Skeletal muscle cell (primary cell): ENCODE results near the gene UBA6.
"Not testable (repeated sequence)": the region's sequence is repeated elsewhere in the genome, so short reads cannot be mapped to it uniquely, and the experiment has no call there.

Source experiments
- DNase-seq: peaks from one replicate; pipeline ENCODE4 v3.0.0-alpha.2; 2010; ENCODE audit warnings: low read depth
- H3K4me3 ChIP-seq: 2 replicates; pipeline ENCODE4 v1.5.1; 2011; ENCODE audit warnings: low read depth, mild to moderate bottlenecking, control low read depth, low read length, moderate library complexity

The UBA6 gene

DNA sequence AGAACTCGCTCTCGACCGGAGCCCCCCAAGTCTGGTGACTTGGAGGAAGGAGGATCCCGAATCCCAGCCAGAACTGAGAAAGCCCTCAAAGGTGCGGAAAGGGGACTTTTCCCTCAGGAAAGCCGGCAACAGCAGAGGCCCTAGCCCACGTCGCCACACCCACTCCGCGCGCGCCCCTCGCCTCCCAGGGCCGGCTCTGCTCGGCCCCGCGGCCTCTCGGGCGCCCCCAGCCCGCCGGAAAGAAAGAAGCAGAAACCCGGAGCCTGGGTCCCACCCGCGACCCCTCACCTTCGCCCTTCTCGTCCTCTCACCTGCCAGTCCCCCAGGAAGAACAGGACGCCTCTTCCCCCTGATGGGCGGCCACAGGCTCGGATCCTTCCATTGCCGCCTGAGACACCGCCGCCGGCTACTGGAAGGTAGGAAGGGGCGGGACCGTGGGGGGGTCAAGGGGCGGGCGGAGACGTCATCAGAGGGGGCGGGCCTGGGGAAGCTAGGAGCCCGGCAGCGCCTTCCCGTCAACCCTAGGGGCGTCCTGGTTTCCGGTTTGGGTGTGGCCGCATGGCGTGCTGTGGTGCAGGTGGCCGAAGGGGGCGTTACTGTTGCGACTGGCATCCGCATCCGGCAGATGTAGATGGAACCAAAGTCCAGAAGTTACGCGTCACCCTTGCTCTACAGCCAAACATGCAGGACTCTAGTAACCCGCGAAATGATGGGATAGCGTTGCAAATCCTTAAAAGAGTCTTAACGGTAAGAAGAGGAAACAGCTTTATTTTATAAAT lies at the start of gene UBA6:
Gene UBA6 (minus strand): TSS at position 418 of the 779 bp plus-strand sequence. CDS start 36 bp downstream, at position 382.
- DNase-seq, result peak; percentile 86
- peak within 1 kb of the TSS; percentile 92 for H3K4me3 ChIP-seq

- no peak overlapping the region for H3K4me3 ChIP-seq
- DNase-seq, result no peak
Observed at GRCh38 chr4:67750691-67751090, 49.7 kb upstream of the UBA6 start.

- DNase-seq, result no peak
- H3K4me3 ChIP-seq, result no peak overlapping the region
Observed at GRCh38 chr4:67749286-67749685, 48.3 kb upstream of the UBA6 start.

DNA sequence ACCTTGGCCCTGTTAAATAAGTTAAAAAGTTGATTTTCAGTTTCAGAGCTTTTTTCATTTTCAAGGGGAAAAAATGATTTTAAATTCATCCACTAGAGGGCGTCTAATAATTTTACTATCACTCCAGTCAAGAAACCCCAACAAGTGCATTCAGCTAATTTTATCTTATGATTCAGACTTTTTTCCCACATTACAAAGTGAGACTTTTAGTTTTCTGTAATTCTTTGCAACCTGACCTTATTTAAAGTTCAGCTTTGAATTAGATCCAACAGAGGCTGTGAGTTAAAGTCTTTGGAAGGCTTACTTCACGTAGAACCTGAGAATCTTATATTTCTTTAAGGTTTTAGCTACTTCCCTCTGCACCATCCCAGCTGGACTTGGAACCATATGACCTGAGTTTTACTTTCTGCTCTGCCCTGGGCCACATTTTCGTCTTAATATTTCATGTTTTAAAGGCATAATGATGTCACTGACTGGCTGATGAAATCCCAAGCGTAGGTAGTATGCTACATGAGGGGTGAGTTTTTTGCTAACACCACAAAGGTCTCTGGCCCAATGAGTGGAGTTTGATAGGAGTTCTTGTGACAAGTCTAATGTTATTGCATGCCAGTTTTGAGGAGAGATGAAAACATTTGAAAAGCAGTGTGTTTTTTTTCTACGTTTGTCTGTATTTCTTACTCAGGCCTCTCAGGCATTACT lies 46.0 kb upstream of the UBA6 start:
- no peak overlapping the region for H3K4me3 ChIP-seq
- DNase-seq, result no peak

GRCh38 chr4:67744561-67745283 lies 43.8 kb upstream of the UBA6 start:
- no peak for DNase-seq
- H3K4me3 ChIP-seq, result no peak overlapping the region

- H3K4me3 ChIP-seq, result no peak overlapping the region
- DNase-seq, result no peak
Observed at GRCh38 chr4:67743194-67743593, 42.2 kb upstream of the UBA6 start.

- no peak for DNase-seq
- H3K4me3 ChIP-seq, result no peak overlapping the region
Observed at GRCh38 chr4:67736262-67736661, 35.3 kb upstream of the UBA6 start.

GRCh38 chr4:67735325-67735724 lies 34.4 kb upstream of the UBA6 start:
- no peak for DNase-seq
- no peak overlapping the region for H3K4me3 ChIP-seq

DNA sequence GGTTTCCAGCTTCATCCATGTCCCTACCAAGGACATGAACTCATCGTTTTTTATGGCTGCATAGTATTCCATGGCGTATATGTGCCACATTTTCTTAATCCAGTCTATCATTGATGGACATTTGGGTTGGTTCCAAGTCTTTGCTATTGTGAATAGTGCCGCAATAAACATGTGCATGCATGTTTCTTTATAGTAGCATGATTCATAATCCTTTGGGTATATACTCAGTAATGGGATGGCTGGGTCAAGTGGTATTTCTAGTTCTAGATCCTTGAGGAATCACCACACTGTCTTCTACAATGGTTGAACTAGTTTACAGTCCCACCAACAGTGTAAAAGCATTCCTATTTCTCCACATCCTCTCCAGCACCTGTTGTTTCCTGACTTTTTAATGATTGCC lies 29.6 kb upstream of the UBA6 start:
- not testable (repeated sequence) for H3K4me3 ChIP-seq, DNase-seq

GRCh38 chr4:67727124-67727850 lies 26.3 kb upstream of the UBA6 start:
- no peak overlapping the region for H3K4me3 ChIP-seq
- DNase-seq, result peak; percentile 79

DNA sequence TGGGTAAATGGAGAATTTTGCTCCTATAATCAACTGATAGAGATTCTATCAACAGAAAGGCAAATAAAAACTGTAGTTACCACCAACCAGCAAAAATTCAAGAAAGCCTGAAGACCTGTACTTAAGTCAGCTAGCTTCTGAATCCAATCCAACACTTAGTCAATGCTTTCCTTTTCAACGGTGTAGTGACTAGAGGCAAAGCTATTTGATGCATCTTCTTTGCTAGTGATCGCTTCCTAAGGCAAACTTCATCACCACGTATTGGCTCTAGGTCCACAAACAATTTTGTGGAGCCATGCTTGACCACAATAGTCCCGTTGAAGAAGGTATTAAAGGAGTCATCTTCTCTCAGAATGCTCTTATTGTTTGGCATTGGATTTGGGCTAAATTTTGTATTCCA lies 25.0 kb upstream of the UBA6 start:
- peak; percentile 61 for DNase-seq
- no peak overlapping the region for H3K4me3 ChIP-seq

GRCh38 chr4:67725132-67725531 lies 24.2 kb upstream of the UBA6 start:
- DNase-seq, result peak; percentile 21
- no peak overlapping the region for H3K4me3 ChIP-seq

GRCh38 chr4:67723949-67724348 lies 23.0 kb upstream of the UBA6 start:
- H3K4me3 ChIP-seq, result no peak overlapping the region
- no peak for DNase-seq

GRCh38 chr4:67723341-67723740 lies 22.4 kb upstream of the UBA6 start:
- H3K4me3 ChIP-seq, result no peak overlapping the region
- DNase-seq, result no peak

DNA sequence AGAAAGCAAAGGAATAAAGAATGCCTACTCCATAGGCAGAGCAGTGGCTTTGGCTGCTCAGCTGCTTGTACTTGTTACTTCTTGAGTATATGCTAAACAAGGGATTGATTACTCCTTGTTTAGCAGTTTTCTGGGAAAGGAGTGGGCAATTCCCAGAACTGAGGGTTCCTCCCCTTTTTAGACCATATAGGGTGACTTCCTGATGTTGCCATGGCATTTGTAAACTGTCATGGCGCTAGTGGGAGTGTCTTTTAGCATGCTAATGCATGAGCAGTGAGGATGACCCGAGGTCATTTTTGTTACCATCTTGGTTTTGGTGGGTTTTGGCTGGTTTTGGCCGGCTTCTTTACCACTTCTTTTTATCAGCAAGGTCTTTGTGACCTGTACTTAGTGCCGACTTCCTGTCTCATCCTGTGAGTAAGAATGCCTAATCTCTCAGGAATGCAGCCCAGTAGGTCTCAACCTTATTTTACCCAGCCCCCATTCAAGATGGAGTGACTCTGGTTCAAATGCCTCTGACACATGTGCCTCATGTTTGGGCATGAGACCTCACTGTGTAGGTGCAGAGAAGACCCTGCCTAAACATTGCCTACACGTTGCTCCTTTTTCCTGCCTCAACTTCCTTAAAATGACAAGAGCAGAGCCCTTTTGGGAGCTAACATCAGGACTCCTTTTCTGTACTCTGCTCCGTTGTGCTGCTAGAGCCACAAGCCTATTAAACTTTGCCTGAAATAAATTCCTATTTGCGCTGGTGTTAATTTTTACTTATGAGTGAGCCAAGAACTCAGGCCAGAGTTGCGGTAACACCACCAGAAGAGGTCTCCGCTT lies 21.0 kb upstream of the UBA6 start:
- H3K4me3 ChIP-seq, result no peak overlapping the region
- DNase-seq, result no peak

GRCh38 chr4:67721315-67721769 lies 20.4 kb upstream of the UBA6 start:
- no peak overlapping the region for H3K4me3 ChIP-seq
- DNase-seq, result no peak

DNA sequence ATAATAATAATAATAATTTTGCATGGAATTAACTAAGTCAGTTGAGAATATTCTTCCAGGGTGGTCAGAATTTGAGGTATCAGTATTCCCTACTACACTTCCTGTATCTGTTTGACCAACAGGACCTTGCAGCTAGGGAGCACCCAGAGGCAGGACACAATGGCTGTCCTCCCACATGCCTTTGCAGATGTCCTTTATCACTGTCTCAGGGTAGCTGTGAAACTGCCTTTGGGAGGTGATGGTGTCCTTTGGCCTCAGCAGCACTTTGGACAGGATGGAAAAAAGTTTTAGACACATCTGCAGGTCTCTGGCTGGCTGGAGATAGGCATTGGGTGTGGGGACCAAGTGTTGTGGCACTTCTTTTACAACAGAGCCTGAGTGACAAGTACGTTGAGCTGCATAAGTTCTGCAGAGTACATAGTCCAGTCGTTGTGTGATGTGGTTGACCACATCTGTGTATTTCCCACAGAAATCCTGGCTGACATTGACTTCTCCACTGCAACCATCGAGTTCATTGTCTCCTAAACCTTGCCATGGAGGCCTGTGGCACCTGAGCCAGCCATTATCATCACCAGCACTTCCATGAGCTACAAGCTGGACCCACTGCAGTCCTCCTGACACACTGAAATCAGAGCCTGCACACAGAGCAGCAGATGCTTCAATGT lies 19.1 kb upstream of the UBA6 start:
- DNase-seq, result no peak
- no peak overlapping the region for H3K4me3 ChIP-seq

- no peak for DNase-seq
- no peak overlapping the region for H3K4me3 ChIP-seq
Observed at GRCh38 chr4:67718848-67719247, 17.9 kb upstream of the UBA6 start.
